Endothelial cell (in vitro differentiated cells): ENCODE data around the gene GALNT8. TPM values are rescaled to one million over a fixed set of nuclear protein-coding genes. Genes with fewer than 3 reads are reported as not detected.

Experiments used
- DNase-seq: peaks from one replicate; pipeline ENCODE4 v3.0.0; 2021; ENCODE audit warnings: low spot score
- H3K27ac Mint-ChIP-seq: one replicate; pipeline ENCODE4 v1.8.0; 2021; ENCODE audit warnings: mixed read lengths, inconsistent platforms; ENCODE audit not compliant: unreplicated experiment
- H3K27me3 Mint-ChIP-seq: one replicate; pipeline ENCODE4 v1.8.0; 2021; ENCODE audit warnings: mild to moderate bottlenecking, moderate library complexity, mixed read lengths, inconsistent platforms; ENCODE audit not compliant: unreplicated experiment
- H3K36me3 Mint-ChIP-seq: one replicate; pipeline ENCODE4 v1.8.0; 2021; ENCODE audit warnings: mild to moderate bottlenecking, low read depth, mixed read lengths, inconsistent platforms; ENCODE audit not compliant: unreplicated experiment
- H3K4me1 Mint-ChIP-seq: one replicate; pipeline ENCODE4 v1.8.0; 2021; ENCODE audit warnings: mild to moderate bottlenecking, mixed read lengths, inconsistent platforms; ENCODE audit not compliant: unreplicated experiment
- H3K4me3 Mint-ChIP-seq: one replicate; pipeline ENCODE4 v1.8.0; 2021; ENCODE audit warnings: mild to moderate bottlenecking, mixed read lengths, inconsistent platforms; ENCODE audit not compliant: unreplicated experiment
- H3K9me3 Mint-ChIP-seq: one replicate; pipeline ENCODE4 v1.8.0; 2021; ENCODE audit warnings: mixed read lengths, inconsistent platforms; ENCODE audit not compliant: unreplicated experiment
- total RNA-seq: library from RNA; stranded (reverse); fragmentation: NEBNext Ultra II Directional; extraction: Animal tissue kit (Norgen Biotek cat#: 25700); gene quantifications from one replicate; pipeline ENCODE4 v1.2.1, GENCODE V29; 2021; ENCODE audit not compliant: unreplicated experiment
- TF ChIP-seq, protein P1 (sequence below): fragments of 200-600 bp; sonication (generic); IDR thresholded peaks from one replicate; pipeline ENCODE4 v1.5.0; 2021; ENCODE audit warnings: antibody characterized with exemption; ENCODE audit not compliant: unreplicated experiment

The GALNT8 gene
- total RNA-seq, 1 donor from 2014 or later, result 31.6 TPM

DNA sequence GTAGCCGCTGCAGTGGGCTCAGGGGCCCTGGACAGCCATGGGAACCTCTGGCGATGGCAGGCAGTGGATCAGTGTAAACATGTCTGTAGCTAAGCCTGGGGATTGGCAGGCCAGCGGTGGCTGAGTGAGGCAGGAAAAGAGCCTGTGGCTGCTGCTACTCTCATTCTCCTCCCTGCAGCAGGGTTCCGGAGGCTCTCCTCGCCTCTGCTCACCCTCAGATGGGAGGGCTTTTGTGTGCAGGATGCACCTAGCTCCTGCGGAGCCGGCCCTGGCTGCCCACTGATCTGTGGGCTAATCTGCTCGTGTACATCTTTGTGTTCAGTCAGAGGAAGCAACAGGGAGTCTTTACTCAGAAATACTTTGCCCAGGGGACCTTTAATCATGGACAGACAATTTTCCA lies 59.5 kb downstream of the GALNT8 start:
- H3K27me3 Mint-ChIP-seq, result peaks cover 2% of the 10 kb centered on the region
- no peak for DNase-seq
- no peak overlapping the region for H3K4me3 Mint-ChIP-seq
- TF ChIP-seq, protein P1, sequence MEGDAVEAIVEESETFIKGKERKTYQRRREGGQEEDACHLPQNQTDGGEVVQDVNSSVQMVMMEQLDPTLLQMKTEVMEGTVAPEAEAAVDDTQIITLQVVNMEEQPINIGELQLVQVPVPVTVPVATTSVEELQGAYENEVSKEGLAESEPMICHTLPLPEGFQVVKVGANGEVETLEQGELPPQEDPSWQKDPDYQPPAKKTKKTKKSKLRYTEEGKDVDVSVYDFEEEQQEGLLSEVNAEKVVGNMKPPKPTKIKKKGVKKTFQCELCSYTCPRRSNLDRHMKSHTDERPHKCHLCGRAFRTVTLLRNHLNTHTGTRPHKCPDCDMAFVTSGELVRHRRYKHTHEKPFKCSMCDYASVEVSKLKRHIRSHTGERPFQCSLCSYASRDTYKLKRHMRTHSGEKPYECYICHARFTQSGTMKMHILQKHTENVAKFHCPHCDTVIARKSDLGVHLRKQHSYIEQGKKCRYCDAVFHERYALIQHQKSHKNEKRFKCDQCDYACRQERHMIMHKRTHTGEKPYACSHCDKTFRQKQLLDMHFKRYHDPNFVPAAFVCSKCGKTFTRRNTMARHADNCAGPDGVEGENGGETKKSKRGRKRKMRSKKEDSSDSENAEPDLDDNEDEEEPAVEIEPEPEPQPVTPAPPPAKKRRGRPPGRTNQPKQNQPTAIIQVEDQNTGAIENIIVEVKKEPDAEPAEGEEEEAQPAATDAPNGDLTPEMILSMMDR, result no peak
- peaks cover 4% of the 10 kb centered on the region for H3K9me3 Mint-ChIP-seq
- H3K27ac Mint-ChIP-seq, result no peak overlapping the region
- no peaks in the 10 kb centered on the region for H3K4me1 Mint-ChIP-seq
- H3K36me3 Mint-ChIP-seq, result peaks cover 7% of the 10 kb centered on the region

DNA sequence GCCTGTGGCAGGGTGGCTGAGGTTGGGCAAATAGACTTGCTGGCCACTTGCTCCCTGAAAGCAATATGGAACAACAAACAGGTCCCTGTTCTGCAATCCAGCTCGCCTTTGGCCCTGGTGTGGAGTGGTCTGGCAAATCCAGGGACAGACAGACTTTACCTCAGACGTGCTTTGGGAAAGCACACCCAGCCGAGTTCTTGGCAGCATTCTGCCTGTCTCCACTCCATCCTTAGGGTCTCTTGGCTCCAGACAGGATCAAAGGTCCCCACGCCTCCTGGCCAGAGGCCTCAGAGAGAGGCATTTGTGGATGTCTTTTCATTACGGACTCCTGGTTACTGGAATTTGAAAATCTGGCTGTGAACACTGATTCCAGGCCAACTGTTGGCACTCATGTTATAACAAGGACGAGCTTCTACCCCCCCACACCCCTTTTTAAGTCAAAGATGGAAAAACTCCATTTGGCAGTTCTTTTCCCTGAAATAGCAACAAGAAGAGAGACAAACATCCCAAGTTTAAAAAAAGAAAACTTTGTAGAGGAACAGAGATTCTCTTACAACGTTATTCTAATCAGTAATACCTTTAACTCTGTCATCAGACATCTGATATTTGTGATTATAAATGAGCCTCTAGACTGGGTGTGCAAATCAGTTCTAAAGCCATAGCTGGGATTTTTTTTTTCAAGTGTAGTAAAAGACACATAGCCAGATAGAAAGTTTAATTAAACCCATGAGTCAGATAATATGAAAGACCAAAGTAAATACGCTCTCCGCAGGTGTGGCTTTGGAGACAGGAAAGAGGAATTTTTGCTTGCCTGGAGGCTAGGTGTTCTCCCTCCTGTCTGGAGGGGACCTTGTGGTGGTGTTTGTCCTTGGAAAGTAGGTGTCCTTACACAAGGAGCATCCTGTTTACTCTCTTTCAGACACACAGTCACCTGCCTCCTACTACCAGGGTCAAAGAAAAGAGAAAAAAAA lies 60.7 kb downstream of the GALNT8 start:
- TF ChIP-seq, protein P1, result no peak
- H3K4me1 Mint-ChIP-seq, result no peaks in the 10 kb centered on the region
- peaks cover 4% of the 10 kb centered on the region for H3K9me3 Mint-ChIP-seq
- no peak overlapping the region for H3K4me3 Mint-ChIP-seq
- peaks cover 2% of the 10 kb centered on the region for H3K27me3 Mint-ChIP-seq
- no peak for DNase-seq
- no peak overlapping the region for H3K27ac Mint-ChIP-seq
- H3K36me3 Mint-ChIP-seq, result peaks cover 9% of the 10 kb centered on the region

- Mint-ChIP-seq H3K36me3 (peaks cover 9% of the 10 kb centered on the region), H3K4me1 (no peaks in the 10 kb centered on the region), H3K9me3 (peaks cover 4% of the 10 kb centered on the region), H3K27ac (no peak overlapping the region), H3K27me3 (peaks cover 2% of the 10 kb centered on the region), H3K4me3 (no peak overlapping the region)
- TF ChIP-seq, protein P1, result no peak
- no peak for DNase-seq
Measured at GRCh38 chr12:4784404-4785054, 64.3 kb downstream of the GALNT8 start.

GRCh38 chr12:4786795-4787194 lies 66.6 kb downstream of the GALNT8 start:
- Mint-ChIP-seq H3K4me1 (no peaks in the 10 kb centered on the region), H3K27ac (no peak overlapping the region), H3K27me3 (peaks cover under 1% of the 10 kb centered on the region), H3K9me3 (peaks cover 4% of the 10 kb centered on the region), H3K36me3 (peaks cover 9% of the 10 kb centered on the region), H3K4me3 (no peak overlapping the region)
- no peak for DNase-seq
- TF ChIP-seq, protein P1, result no peak
